WTC11 (cell line): ENCODE data around the gene ZNF367. TPM values are rescaled to one million over a fixed set of nuclear protein-coding genes. Genes with fewer than 3 reads are reported as not detected.

ENCODE experiments used
- ATAC-seq: fragments of 200-7000 bp; cut with Tn5 transposase; 2 replicates; pipeline ENCODE4 v1.10.0; 2021; ENCODE audit warnings: mild to moderate bottlenecking, moderate library complexity
- CTCF ChIA-PET: fragments of 300-600 bp; sonication (Branson Sonifier 250); formaldehyde crosslinking; loops from one replicate; lab custom pipeline; 2021; ENCODE audit warnings: antibody characterized with exemption; lab: Charles Lee
- POLR2A ChIA-PET: fragments of 350-600 bp; sonication (Branson Sonifier 250); formaldehyde crosslinking; loops from one replicate; lab custom pipeline; 2021; ENCODE audit warnings: antibody characterized with exemption; lab: Charles Lee
- DNase-seq: peaks from one replicate; pipeline ENCODE4 v3.0.0; 2021; ENCODE audit warnings: low spot score
- H3K27ac Mint-ChIP-seq: 2 replicates; pipeline ENCODE4 v1.8.0; 2021; ENCODE audit warnings: mixed read lengths
- H3K27me3 Mint-ChIP-seq: 2 replicates; pipeline ENCODE4 v1.8.0; 2021; ENCODE audit warnings: low read depth, mild to moderate bottlenecking, moderate library complexity, mixed read lengths
- H3K36me3 Mint-ChIP-seq: 2 replicates; pipeline ENCODE4 v1.8.0; 2021; ENCODE audit warnings: mixed read lengths
- H3K4me1 Mint-ChIP-seq: 2 replicates; pipeline ENCODE4 v1.8.0; 2022; ENCODE audit warnings: mixed read lengths
- H3K4me3 Mint-ChIP-seq: 2 replicates; pipeline ENCODE4 v1.8.0; 2021; ENCODE audit warnings: mild to moderate bottlenecking, moderate library complexity, mixed read lengths
- H3K9me3 Mint-ChIP-seq: 2 replicates; pipeline ENCODE4 v1.8.0; 2021; ENCODE audit warnings: mixed read lengths
- AR ChIP-seq: fragments of 250-450 bp; sonication (Bioruptor Pico); IDR thresholded peaks from 2 replicates; pipeline ENCODE4 v1.9.0; 2021; ENCODE audit warnings: mild to moderate bottlenecking
- CBFB ChIP-seq: sonication (generic); formaldehyde crosslinking; IDR thresholded peaks from 2 replicates; pipeline ENCODE4 v1.8.1; 2022; ENCODE audit warnings: mild to moderate bottlenecking, low read depth, missing genetic modification reagents
- CDX4 ChIP-seq: fragments of 250-450 bp; sonication (Bioruptor Pico); IDR thresholded peaks from 2 replicates; pipeline ENCODE4 v1.9.0; 2021; ENCODE audit warnings: moderate library complexity, mild to moderate bottlenecking, inconsistent platforms, borderline replicate concordance
- CTCF ChIP-seq: fragments of 200-600 bp; IDR thresholded peaks from 2 replicates; pipeline ENCODE4 v1.8.0; 2022; ENCODE audit warnings: antibody characterized with exemption
- E2F5 ChIP-seq: sonication (generic); formaldehyde crosslinking; IDR thresholded peaks from 2 replicates; pipeline ENCODE4 v1.8.1; 2022; ENCODE audit warnings: mild to moderate bottlenecking, moderate library complexity, missing genetic modification reagents
- ELF4 ChIP-seq: sonication (generic); formaldehyde crosslinking; IDR thresholded peaks from 2 replicates; pipeline ENCODE4 v1.8.1; 2022; ENCODE audit warnings: low read depth, mild to moderate bottlenecking, moderate library complexity, missing genetic modification reagents
- FOXP1 ChIP-seq: sonication (generic); formaldehyde crosslinking; IDR thresholded peaks from 2 replicates; pipeline ENCODE4 v1.8.0; 2022; ENCODE audit warnings: missing genetic modification reagents, mild to moderate bottlenecking, moderate library complexity, borderline replicate concordance
- GRHL2 ChIP-seq: fragments of 250-450 bp; sonication (Bioruptor Pico); IDR thresholded peaks from 2 replicates; pipeline ENCODE4 v1.8.0; 2022; ENCODE audit warnings: mild to moderate bottlenecking, moderate library complexity; ENCODE audit not compliant: insufficient replicate concordance, severe bottlenecking
- PRDM15 ChIP-seq: sonication (generic); formaldehyde crosslinking; IDR thresholded peaks from 2 replicates; pipeline ENCODE4 v1.8.0; 2022; ENCODE audit warnings: missing genetic modification reagents
- PRRX2 ChIP-seq: fragments of 250-450 bp; sonication (Bioruptor Pico); IDR thresholded peaks from 2 replicates; pipeline ENCODE4 v1.8.0; 2021; ENCODE audit warnings: mild to moderate bottlenecking
- SP1 ChIP-seq: sonication (generic); formaldehyde crosslinking; conservative IDR thresholded peaks from 2 replicates; pipeline ENCODE4 v1.8.1; 2022; ENCODE audit warnings: missing genetic modification reagents
- STAT6 ChIP-seq: sonication (generic); formaldehyde crosslinking; conservative IDR thresholded peaks from 2 replicates; pipeline ENCODE4 v1.8.1; 2023; ENCODE audit warnings: mild to moderate bottlenecking, low read depth, missing genetic modification reagents, moderate library complexity
- TCF7 ChIP-seq: sonication (generic); formaldehyde crosslinking; IDR thresholded peaks from 2 replicates; pipeline ENCODE4 v1.8.0; 2022; ENCODE audit warnings: mild to moderate bottlenecking, low read depth, missing genetic modification reagents, moderate library complexity
- USF2 ChIP-seq: sonication (generic); formaldehyde crosslinking; IDR thresholded peaks from 2 replicates; pipeline ENCODE4 v1.8.1; 2023; ENCODE audit warnings: mild to moderate bottlenecking, missing genetic modification reagents, moderate library complexity
- ZMAT4 ChIP-seq: fragments of 250-450 bp; sonication (Bioruptor Pico); IDR thresholded peaks from 2 replicates; pipeline ENCODE4 v1.9.0; 2021; ENCODE audit warnings: mild to moderate bottlenecking
- ZNF121 ChIP-seq: sonication (generic); formaldehyde crosslinking; IDR thresholded peaks from 2 replicates; pipeline ENCODE4 v1.8.0; 2023; ENCODE audit warnings: missing genetic modification reagents
- ZNF423 ChIP-seq: fragments of 250-450 bp; sonication (Bioruptor Pico); IDR thresholded peaks from 2 replicates; pipeline ENCODE4 v2.1.2; 2022; ENCODE audit warnings: mild to moderate bottlenecking, moderate library complexity
- ZNF532 ChIP-seq: fragments of 250-450 bp; sonication (Bioruptor Pico); IDR thresholded peaks from 2 replicates; pipeline ENCODE4 v1.9.0; 2021; ENCODE audit warnings: mild to moderate bottlenecking, borderline replicate concordance
- total RNA-seq: library from RNA; stranded (reverse); gene quantifications from 3 replicates; pipeline ENCODE4 v1.2.3, GENCODE V29; 2021

ZNF367 gene
- total RNA-seq, 1 experiment from 2014 or later, result 7.4 TPM

GRCh38 chr9:96436063-96436455 is 17.9 kb upstream of the ZNF367 start:
- H3K27ac Mint-ChIP-seq, result no peak overlapping the region
- H3K36me3 Mint-ChIP-seq, result no peaks in the 10 kb centered on the region
- TF ChIP-seq ZMAT4 (CRISPR knock-in tag) (no peak), CBFB (CRISPR knock-in tag) (no peak), TCF7 (CRISPR knock-in tag) (no peak), ZNF423 (no peak), E2F5 (CRISPR knock-in tag) (no peak), STAT6 (CRISPR knock-in tag) (no peak), PRDM15 (CRISPR knock-in tag) (no peak), PRRX2 (CRISPR knock-in tag) (no peak), AR (CRISPR knock-in tag) (no peak), CDX4 (CRISPR knock-in tag) (no peak), GRHL2 (CRISPR knock-in tag) (no peak), FOXP1 (no peak), SP1 (CRISPR knock-in tag) (no peak), ELF4 (CRISPR knock-in tag) (no peak), ZNF121 (CRISPR knock-in tag) (no peak), USF2 (CRISPR knock-in tag) (no peak), CTCF (no peak), ZNF532 (no peak)
- TF ChIP-seq, all 79 proteins: peak for 0
- no peaks in the 10 kb centered on the region; the same call in 1 of the 2 replicates for H3K27me3 Mint-ChIP-seq
- ATAC-seq (no peak), DNase-seq (no peak)
- ChIA-PET CTCF (no interaction called here), POLR2A (no interaction called here)
- no peak overlapping the region for H3K4me3 Mint-ChIP-seq
- peaks cover 3% of the 10 kb centered on the region for H3K9me3 Mint-ChIP-seq
- H3K4me1 Mint-ChIP-seq, result no peaks in the 10 kb centered on the region
